HG02571 (cell line): ENCODE data around the gene PTPRZ1.

Experiments
- ATAC-seq: cut with Tn5 transposase; IDR thresholded peaks from one replicate; pipeline ENCODE4 v1.9.1; 2021; ENCODE audit warnings: mild to moderate bottlenecking, moderate library complexity; ENCODE audit not compliant: unreplicated experiment

The PTPRZ1 gene

DNA sequence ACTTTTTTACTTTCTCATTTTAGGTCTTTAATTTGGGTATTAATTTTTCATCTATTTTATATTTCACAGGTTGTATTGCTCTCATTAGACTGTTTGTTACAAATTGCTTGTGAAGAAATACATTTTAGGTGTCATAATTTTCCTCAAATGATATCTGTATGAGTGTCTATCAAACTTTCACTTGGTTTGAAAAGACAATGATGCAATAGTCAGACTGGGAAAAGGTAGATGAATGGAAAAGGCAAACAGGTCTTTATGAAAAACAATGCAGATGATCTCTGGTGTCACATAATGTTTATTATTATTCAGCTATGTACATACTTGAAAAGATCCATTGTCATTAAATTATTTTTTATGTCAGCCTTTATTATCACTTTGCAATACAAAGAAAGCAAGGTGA is 80.2 kb downstream of the PTPRZ1 start:
- no peak for ATAC-seq

DNA sequence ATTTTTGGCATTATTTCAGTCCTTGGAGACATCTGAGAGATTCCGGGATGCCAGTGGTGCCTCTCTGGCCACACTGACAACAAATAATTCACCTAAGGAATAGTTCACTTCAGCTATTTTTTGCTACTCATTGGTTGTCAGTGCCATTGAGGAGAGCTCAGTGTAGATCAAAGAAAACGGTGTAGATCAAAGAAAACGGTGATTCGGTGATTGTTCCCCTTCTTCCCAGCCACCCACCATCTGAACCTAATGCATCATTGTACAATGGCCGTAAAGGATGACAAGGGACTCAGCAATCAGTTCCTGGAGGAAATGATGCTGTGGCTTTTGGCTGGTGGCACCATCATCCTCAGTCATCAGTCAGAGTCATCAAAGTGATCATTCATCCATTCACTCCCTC is 80.6 kb downstream of the PTPRZ1 start:
- ATAC-seq = no peak

DNA sequence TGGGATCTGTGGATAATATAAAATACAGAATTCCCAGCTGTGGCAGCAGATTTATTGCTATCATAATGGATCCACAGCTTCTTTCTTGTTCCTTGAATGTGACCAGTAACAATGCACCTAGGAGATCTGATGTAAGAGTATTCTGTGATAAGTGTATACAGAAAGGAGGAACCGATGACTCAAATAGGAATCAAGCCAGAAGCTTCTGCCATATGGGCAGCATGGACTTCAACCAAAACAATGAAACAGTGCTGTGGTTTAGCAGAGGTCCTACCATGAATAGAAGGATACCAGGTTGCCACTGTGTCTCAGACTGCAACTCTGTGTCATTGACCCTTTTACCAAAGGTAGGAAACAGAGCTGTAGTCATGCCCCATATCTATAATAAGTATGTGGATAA is 81.8 kb downstream of the PTPRZ1 start:
- no peak for ATAC-seq

DNA sequence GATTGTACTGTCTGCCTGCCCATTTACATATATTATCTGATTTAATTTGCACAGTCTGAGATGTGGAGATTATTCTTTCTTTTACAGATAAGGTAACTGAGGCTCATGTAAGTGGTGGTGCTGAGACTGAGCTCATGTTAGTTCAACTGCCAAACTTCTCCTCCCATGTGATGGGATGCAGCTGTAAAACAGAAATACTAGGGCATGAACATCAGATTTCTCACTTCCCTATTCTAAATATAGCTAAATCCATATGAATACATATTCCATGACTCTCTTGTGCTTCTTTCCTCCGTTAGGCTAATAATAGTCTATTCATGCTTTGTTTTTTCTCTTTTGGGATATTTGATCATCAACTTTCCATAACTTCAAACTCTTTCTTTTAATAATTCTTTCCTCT is 84.7 kb downstream of the PTPRZ1 start:
- no peak for ATAC-seq

DNA sequence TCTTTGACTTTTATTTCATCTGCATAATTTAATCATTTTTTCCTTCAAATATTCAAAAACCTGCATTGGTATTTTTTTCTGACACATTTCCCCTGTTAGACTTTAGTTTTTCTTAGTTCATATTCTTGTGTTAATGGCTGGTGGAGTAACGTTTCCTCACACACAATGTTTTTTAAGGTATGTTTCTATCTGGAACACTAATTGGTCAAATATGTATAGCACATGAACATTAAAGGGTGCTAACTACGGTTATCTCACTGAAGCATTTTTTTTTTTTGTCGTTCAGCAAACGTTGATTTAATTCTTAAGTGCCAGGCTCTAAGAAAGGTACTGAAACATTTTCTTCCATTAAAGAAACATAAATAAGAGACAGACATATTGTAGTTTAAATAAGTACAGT is 87.7 kb downstream of the PTPRZ1 start:
- ATAC-seq = no peak

DNA sequence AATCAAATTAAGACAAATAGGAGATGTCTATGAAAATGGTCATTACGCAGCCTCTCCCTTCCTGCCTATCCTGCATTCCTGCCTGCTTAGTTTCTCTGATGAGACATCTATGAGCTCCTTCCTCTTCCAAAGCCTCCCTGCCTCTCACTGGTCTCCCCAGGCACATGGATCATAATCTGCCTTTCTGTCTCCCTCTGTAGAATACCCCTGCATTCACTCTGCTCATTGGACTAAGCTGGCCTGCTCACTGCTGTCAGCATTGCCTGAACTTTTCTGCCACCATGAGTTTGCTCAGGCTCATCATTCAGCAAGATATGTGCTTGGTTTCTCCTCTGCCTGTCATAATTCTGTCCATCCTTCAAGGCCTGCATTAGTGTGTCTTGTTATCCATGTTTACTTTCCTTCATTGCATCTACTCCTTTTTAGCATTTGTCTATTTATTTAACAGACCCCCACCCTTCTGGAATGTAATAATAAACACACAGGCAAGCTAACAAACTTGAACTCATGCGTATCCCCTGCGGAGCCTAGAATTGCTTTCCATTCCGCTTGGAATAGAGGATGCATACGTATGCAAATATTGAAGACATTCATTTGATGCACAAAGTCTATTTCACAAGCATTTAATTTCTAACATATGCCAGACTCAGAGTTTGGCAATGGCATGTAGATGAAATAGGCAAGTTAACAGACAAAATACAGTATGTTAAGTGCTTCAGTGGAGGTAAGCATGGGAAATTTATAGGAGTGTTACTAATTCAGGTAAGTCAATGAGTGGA is 88.3 kb downstream of the PTPRZ1 start:
- ATAC-seq = no peak

DNA sequence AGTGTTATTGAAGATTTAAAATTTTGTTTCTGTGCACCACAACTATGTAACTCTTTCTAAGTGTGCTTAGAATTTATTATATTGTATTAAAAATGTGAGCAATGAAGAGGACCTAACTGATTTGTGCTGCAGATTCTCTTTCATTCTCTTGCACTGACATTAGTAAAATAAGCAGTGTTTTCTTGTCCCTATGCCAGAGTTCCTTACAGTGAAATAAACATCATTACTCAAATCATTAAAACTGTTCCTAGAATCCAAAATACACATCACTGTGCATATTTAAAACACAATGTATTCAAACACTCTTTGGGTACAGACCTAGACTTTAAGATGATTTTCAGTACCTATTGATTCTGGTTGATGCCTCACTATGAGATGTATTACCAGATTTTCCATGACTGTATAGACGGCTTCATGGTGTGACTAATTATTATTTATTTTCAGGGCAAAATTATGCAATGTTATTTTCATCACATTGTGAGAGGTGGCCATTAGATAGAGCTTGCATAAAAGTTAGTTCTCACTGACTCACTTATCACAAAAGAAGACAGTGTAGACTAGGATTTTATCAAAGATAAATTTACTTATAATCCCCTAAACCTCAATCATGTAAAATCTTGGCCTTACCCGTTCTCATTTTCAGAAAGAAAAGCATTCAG is 93.4 kb downstream of the PTPRZ1 start:
- no peak for ATAC-seq

DNA sequence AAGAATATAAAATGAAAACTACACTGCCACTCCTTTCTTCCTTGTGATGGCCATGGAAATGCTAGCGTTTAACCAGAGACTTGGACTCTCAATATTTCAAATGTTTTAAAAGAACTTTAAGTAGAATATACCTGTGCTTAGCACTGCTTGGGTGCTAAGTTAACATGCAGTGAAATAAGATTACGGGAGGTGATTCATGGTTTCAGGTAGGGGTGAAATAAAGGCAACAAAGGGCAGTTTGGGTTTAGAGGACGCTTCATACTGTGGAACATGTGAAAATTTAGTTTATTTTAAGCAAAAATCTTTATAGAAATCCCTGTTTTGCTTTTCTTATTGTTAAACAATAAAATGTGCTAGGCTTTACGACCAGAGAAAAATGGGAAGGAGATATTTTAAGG is 94.0 kb downstream of the PTPRZ1 start:
- no peak for ATAC-seq

DNA sequence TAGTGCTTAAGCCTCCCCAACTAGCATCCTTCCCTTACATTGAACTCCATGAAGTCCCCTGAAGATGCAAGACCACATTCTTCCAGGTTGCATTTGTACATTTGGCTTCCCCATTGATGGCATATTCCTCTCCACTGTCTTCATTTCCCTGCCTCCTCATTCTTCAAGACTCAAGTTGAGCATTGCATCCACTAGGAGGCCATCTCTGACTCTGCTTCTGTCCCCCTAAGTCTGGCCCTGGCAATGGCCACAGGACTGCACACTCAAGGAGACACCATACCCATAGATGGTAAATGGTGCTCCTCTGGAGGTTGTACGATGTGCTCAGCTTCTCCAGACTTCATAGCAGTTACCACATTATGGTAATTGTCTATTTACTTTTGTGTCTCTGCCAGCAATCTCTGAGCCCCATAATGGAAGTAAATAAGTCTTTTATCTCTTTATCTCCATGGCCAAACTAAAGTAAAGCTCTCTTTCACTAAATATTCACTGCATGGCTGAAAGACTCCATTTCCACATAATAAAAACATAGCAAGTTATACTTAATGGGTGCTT is 112.6 kb downstream of the PTPRZ1 start:
- ATAC-seq = no peak

DNA sequence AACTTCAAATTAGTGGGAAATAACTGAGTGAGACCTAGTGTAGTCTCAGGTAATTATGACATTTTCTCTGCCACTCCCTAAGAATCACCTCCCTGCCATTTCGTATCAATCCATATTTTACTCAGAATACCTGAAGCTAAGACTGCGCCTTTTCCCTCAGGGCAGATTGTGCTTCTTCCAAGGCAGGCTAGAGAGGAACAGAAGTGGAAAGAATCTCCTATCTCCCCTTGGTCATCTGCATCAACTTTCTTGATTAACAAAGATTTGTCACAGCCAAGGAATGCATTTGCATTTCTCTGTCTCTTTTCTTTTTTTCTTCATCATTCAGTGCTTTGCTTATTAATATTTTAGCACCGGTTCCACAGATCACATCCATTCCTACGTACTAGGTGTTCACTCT is 119.1 kb downstream of the PTPRZ1 start:
- no peak for ATAC-seq

DNA sequence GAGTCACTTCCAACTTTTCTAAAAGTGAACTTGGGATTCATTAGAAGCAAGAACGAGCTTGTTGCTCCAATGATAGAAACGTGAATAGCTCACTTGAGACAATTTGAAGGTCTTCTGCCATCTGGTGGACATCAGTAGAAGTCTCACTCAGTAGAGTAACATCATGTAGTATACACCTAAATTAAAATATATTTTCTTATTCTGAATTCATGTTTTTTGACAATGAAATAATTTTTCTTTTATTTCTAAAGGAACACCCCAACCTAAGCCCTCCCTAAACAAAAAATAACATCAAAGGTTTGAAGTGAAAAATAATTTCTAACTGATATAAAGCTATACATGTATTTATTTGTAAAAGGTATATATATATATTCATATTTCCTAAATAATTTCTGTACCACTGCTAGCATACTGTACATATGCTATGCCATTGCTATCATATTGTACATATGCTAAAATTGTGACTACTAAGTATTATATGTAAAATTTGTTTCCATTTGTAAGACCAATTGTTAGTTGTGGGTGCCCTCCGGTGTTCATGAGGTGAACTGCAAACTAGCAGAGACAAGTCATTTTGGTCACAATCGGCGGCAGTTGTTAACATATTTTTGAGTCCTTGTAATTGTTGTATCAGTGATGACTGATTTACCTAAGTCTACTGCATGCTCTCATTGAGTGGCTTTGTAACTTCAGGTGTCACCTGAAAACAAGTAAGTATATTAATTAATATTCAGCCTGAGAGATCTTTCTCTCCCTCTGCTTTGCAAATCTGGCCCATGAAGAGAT is 121.9 kb downstream of the PTPRZ1 start:
- ATAC-seq = peak; percentile 96

DNA sequence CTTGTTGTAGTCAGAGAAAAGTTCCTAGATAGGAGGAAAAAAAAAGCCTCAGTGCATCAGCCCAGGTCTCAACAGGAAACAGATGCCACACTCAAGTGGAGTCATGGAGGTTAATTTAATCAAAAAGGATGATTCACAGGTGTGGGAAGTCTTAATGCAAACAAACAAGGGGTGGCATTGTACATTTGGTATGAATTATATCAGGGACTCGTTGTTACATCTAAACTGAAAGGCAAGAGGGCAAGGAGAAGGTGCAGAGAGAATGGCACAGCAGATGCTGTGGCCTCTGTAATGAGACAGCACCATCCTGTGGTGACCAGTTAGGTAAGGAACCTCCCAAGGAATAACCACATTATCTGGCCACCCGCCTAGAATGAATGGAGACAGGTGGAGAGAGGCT is 133.7 kb downstream of the PTPRZ1 start:
- no peak for ATAC-seq

DNA sequence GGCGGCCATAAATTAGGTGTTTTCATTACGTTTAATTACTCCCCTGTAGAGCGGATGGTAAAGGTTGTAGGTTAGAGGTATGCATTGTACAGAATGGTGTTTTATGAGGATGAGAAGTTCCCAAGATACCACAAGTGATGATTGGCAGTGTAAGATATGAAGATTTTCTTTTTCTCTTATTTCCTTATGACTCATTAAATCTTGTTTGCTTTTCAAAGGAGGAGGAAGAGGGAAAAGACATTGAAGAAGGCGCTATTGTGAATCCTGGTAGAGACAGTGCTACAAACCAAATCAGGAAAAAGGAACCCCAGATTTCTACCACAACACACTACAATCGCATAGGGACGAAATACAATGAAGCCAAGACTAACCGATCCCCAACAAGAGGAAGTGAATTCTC is 137.2 kb downstream of the PTPRZ1 start:
- no peak for ATAC-seq

DNA sequence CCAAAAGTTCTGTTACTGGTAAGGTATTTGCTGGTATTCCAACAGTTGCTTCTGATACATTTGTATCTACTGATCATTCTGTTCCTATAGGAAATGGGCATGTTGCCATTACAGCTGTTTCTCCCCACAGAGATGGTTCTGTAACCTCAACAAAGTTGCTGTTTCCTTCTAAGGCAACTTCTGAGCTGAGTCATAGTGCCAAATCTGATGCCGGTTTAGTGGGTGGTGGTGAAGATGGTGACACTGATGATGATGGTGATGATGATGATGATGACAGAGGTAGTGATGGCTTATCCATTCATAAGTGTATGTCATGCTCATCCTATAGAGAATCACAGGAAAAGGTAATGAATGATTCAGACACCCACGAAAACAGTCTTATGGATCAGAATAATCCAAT is 140.1 kb downstream of the PTPRZ1 start:
- ATAC-seq = no peak

DNA sequence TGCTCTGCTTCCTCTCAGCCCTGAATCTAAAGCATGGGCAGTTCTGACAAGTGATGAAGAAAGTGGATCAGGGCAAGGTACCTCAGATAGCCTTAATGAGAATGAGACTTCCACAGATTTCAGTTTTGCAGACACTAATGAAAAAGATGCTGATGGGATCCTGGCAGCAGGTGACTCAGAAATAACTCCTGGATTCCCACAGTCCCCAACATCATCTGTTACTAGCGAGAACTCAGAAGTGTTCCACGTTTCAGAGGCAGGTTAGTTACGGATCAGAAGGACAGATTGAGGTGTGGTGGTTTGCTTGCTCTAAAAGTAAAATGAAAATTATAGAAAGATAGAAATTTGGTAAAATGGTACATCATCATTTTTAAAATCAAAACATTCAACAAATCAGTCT is 140.7 kb downstream of the PTPRZ1 start:
- no peak for ATAC-seq

DNA sequence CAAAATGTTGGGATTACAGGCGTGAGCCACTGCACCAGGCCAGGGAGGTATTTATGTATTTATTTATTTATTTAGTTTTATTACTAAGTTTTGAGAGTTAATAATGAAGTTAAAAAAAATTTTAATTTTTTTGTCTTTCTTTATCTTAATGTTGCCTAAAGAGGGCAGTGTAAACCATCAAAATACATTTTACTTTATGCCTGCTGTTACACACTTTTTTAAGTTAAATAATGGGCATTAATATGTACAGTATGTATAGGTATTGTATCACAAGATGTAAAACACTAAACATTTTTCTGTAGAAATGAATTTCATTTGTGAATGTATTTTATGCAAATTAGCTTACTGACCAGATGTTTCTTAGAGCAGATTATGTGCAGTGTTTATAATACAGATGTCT is 141.7 kb downstream of the PTPRZ1 start:
- ATAC-seq = no peak

DNA sequence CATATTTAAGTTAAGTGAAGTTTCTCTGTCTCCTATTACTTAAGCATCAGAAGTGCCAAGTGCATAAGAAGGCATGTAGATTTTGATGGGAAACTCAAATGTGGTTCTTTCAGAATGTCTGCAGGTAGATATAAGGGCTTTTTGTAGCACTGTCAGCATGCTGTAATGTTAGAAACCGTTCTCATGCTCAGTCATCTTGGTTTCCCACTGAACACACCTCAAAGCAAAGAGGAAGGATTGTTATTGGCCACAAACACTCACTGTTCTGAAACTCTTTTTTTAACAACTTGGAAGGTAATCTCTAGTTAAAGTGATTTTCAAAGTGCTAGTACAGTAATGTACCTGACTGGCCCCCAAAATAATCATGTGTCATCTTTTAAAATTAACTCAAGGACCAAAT is 145.1 kb downstream of the PTPRZ1 start:
- ATAC-seq = no peak

DNA sequence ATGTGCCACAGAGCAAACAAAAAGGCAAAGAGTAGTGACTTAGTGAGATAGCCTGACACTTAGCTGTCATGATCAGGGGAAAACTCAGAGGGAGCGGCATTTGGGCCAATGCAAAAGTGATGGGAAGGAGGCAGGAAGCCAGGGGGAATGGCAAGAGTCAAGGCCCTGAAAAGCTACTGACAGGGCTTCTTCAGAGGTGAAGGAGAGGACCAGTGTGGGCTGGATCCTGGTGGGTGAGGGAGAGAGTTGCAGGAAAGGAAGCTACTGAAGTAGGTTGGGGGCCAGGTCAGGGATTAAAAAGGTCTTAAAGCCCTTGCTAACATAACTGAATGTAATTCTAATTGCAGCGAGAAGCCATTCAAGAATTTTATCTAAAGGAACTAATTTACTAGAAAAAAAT is 154.1 kb downstream of the PTPRZ1 start:
- ATAC-seq = no peak

DNA sequence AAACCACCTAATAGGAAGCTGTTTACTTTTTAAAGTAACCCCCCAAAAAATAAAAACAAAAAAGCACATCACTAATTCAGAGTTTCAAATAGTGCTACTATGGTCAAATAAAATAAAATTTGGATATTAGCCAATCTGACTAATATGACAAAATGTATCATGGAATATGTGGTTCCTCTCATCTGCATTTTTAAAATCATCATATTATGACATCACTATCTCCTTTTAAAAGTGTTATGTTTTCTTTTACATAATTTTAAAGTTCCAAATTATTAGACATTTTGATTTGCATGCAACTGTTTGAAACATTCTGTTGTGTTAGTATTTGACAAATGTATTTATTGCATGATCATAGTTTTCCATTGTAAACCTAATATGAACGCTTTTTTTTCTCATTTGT is 160.7 kb downstream of the PTPRZ1 start:
- no peak for ATAC-seq

DNA sequence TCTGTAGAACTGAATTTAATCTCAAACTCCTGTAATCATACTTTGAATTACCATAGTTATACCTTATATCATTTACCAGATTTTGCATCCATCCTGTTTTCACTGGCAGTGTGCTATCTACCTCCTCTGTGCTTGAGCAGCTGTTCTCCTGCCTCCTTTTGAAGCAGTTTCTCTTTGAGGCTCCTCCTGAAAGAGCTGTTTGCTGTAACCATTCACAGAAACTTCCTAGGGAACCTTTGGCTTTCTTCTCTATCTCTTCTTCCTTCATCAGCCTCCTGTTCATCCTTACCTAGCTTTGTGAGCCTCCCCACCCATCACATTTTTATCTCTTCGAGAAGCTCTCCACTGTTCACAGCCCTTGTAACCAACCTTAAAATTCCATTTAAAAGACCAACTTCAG is 162.9 kb downstream of the PTPRZ1 start:
- ATAC-seq = no peak

DNA sequence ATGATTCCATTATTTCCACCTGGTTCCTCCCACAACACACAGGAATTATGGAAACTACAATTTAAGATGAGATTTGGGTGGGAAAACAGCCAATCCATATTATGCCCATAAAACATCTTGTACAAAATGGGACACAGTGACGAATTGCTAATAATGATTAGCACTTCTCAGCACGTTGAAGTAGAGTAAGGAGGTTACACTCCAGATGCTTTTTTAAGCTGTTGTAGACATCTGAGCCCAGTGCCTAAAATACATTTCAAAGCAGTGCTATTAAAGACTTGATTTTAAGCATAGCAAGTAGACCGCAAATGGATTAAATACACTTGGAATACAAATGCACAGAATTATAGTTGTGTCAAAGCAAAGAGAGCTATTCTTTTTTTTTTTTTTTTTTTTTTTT is 165.2 kb downstream of the PTPRZ1 start:
- no peak for ATAC-seq

DNA sequence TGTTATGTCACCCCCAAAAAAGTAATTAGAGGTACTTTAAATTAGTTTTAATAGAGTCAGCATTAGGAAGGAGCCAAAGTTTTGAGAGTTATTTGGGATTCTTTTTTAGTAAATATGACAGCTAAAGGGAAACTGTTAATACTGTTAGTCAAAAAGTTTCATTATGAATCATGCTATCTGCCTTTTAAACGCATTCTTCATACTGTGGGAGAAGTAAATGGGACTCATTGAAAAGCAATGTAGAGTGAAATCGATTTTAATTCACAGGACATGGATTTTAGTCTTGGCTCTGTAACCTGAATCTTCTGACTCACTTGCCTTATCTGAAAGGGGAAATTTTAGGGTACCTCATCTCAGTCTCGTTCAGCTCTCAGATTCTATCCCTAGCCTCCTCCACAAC is 165.9 kb downstream of the PTPRZ1 start:
- no peak for ATAC-seq
